ENCODE data around the gene ABHD11. TPM values are rescaled to one million over a fixed set of nuclear protein-coding genes. Genes with fewer than 3 reads are reported as not detected.
"Not testable (repeated sequence)": the region's sequence is repeated elsewhere in the genome, so short reads cannot be mapped to it uniquely, and the experiment has no call there.

Gene ABHD11
- total RNA-seq, 1 donor from 2014 or later, result 23.0 TPM

GRCh38 chr7:73737491-73738219 lies 947 bp downstream of the ABHD11 start:
- intact Hi-C loops (cut with micrococcal nuclease), result loop anchor here (1.0 to 2.0 kb wide), 7 partner anchors 19 to 215 kb away; partner anchors contain the start of genes BAZ1B, BCL7B, BUD23 and DNAJC30
- H3K27me3 Mint-ChIP-seq, result no peaks in the 10 kb centered on the region
- H3K4me1 Mint-ChIP-seq, result peaks cover 11% of the 10 kb centered on the region
- no peak for DNase-seq
- peaks cover 3% of the 10 kb centered on the region for H3K36me3 Mint-ChIP-seq (ENCODE audit: low read depth)
- peak overlapping the region; percentile 96 for H3K27ac Mint-ChIP-seq
- H3K4me3 Mint-ChIP-seq, result peak overlapping the region; percentile 96
- no peaks in the 10 kb centered on the region for H3K9me3 Mint-ChIP-seq

- DNase-seq, result peak; percentile 60
- Mint-ChIP-seq H3K27me3 (no peaks in the 10 kb centered on the region), H3K4me3 (no peak overlapping the region), H3K9me3 (no peaks in the 10 kb centered on the region), H3K27ac (no peak overlapping the region), H3K36me3 (ENCODE audit: low read depth) (peaks cover 3% of the 10 kb centered on the region), H3K4me1 (peaks cover 11% of the 10 kb centered on the region)
- intact Hi-C loops (cut with micrococcal nuclease), result no loop called here
These were observed 1.7 kb downstream of the ABHD11 start for GRCh38 chr7:73736885-73737284.

- no peaks in the 10 kb centered on the region for H3K9me3 Mint-ChIP-seq
- peaks cover 11% of the 10 kb centered on the region for H3K4me1 Mint-ChIP-seq
- H3K27ac Mint-ChIP-seq, result no peak overlapping the region
- no peak for DNase-seq
- H3K4me3 Mint-ChIP-seq, result no peak overlapping the region
- H3K36me3 Mint-ChIP-seq (ENCODE audit: low read depth), result peaks cover 3% of the 10 kb centered on the region
- intact Hi-C loops (cut with micrococcal nuclease), result loop anchor here (2.0 kb wide), 1 partner anchor 129 kb away; no protein-coding TSS in a partner anchor
- H3K27me3 Mint-ChIP-seq, result peaks cover under 1% of the 10 kb centered on the region
These were observed 3.1 kb downstream of the ABHD11 start for GRCh38 chr7:73735528-73735905.

- intact Hi-C loops (cut with micrococcal nuclease), result loop anchor here (1.0 to 5.0 kb wide), 3 partner anchors 120 to 303 kb away; partner anchors contain the start of gene FZD9
- peaks cover 3% of the 10 kb centered on the region for H3K27me3 Mint-ChIP-seq
- no peak overlapping the region for H3K27ac Mint-ChIP-seq
- H3K36me3 Mint-ChIP-seq (ENCODE audit: low read depth), result peaks cover 3% of the 10 kb centered on the region
- H3K9me3 Mint-ChIP-seq, result no peaks in the 10 kb centered on the region
- no peak overlapping the region for H3K4me3 Mint-ChIP-seq
- H3K4me1 Mint-ChIP-seq, result peaks cover 11% of the 10 kb centered on the region
- peak; percentile 95 for DNase-seq
These were observed 3.7 kb downstream of the ABHD11 start for GRCh38 chr7:73734619-73735527.

GRCh38 chr7:73732397-73732796 lies 6.2 kb downstream of the ABHD11 start:
- no peak for DNase-seq
- intact Hi-C loops (cut with micrococcal nuclease), result loop anchor here (5.0 kb wide), 1 partner anchor 300 kb away; the partner anchor contains the start of gene FZD9
- no peaks in the 10 kb centered on the region for H3K9me3 Mint-ChIP-seq
- peaks cover 3% of the 10 kb centered on the region for H3K36me3 Mint-ChIP-seq (ENCODE audit: low read depth)
- H3K27ac Mint-ChIP-seq, result no peak overlapping the region
- H3K27me3 Mint-ChIP-seq, result peaks cover 11% of the 10 kb centered on the region
- no peak overlapping the region for H3K4me3 Mint-ChIP-seq
- H3K4me1 Mint-ChIP-seq, result peaks cover 5% of the 10 kb centered on the region

GRCh38 chr7:73730485-73730884 lies 8.1 kb downstream of the ABHD11 start:
- Mint-ChIP-seq H3K4me1 (peaks cover 4% of the 10 kb centered on the region), H3K36me3 (ENCODE audit: low read depth) (no peaks in the 10 kb centered on the region), H3K27me3 (peaks cover 11% of the 10 kb centered on the region), H3K27ac (no peak overlapping the region), H3K4me3 (no peak overlapping the region), H3K9me3 (no peaks in the 10 kb centered on the region)
- no peak for DNase-seq
- intact Hi-C loops (cut with micrococcal nuclease), result loop anchor here (5.0 kb wide), 1 partner anchor 298 kb away; the partner anchor contains the start of gene FZD9

GRCh38 chr7:73728551-73728950 lies 10.1 kb downstream of the ABHD11 start:
- intact Hi-C loops (cut with micrococcal nuclease), result no loop called here

GRCh38 chr7:73727952-73728351 lies 10.7 kb downstream of the ABHD11 start:
- intact Hi-C loops (cut with micrococcal nuclease), result no loop called here
- no peak overlapping the region for H3K4me3 Mint-ChIP-seq
- H3K27ac Mint-ChIP-seq, result no peak overlapping the region
- peaks cover 14% of the 10 kb centered on the region for H3K27me3 Mint-ChIP-seq
- H3K4me1 Mint-ChIP-seq, result peaks cover 3% of the 10 kb centered on the region
- H3K9me3 Mint-ChIP-seq, result no peaks in the 10 kb centered on the region
- no peaks in the 10 kb centered on the region for H3K36me3 Mint-ChIP-seq (ENCODE audit: low read depth)
- no peak for DNase-seq

More at GRCh38 chr7:73728551-73728950, 10.1 kb downstream of the ABHD11 start:
- Mint-ChIP-seq H3K4me1 (peaks cover 3% of the 10 kb centered on the region), H3K27me3 (peaks cover 14% of the 10 kb centered on the region), H3K4me3 (no peak overlapping the region), H3K27ac (no peak overlapping the region), H3K36me3 (ENCODE audit: low read depth) (no peaks in the 10 kb centered on the region), H3K9me3 (no peaks in the 10 kb centered on the region)
- no peak for DNase-seq

- H3K36me3 Mint-ChIP-seq (ENCODE audit: low read depth), result no peaks in the 10 kb centered on the region
- intact Hi-C loops (cut with micrococcal nuclease), result no loop called here
These were observed 12.5 kb downstream of the ABHD11 start for GRCh38 chr7:73726083-73726466.

GRCh38 chr7:73723813-73724212 lies 14.8 kb downstream of the ABHD11 start:
- Mint-ChIP-seq H3K4me1 (peaks cover 9% of the 10 kb centered on the region), H3K9me3 (no peaks in the 10 kb centered on the region), H3K27me3 (peaks cover 29% of the 10 kb centered on the region), H3K36me3 (ENCODE audit: low read depth) (no peaks in the 10 kb centered on the region), H3K27ac (no peak overlapping the region), H3K4me3 (no peak overlapping the region)
- intact Hi-C loops (cut with micrococcal nuclease), result no loop called here
- DNase-seq, result no peak

More at GRCh38 chr7:73726083-73726466, 12.5 kb downstream of the ABHD11 start:
- Mint-ChIP-seq H3K9me3 (no peaks in the 10 kb centered on the region), H3K4me3 (no peak overlapping the region), H3K27ac (no peak overlapping the region), H3K4me1 (peaks cover 3% of the 10 kb centered on the region), H3K27me3 (peaks cover 25% of the 10 kb centered on the region)
- DNase-seq, result no peak

- Mint-ChIP-seq H3K4me1 (peaks cover 16% of the 10 kb centered on the region), H3K27ac (no peak overlapping the region), H3K9me3 (no peaks in the 10 kb centered on the region), H3K36me3 (ENCODE audit: low read depth) (no peaks in the 10 kb centered on the region), H3K4me3 (no peak overlapping the region), H3K27me3 (peaks cover 22% of the 10 kb centered on the region)
- DNase-seq, result no peak
- intact Hi-C loops (cut with micrococcal nuclease), result no loop called here
These were observed 15.8 kb downstream of the ABHD11 start for GRCh38 chr7:73722785-73723184.

- H3K9me3 Mint-ChIP-seq; H3K36me3 Mint-ChIP-seq (ENCODE audit: low read depth); intact Hi-C loops (cut with micrococcal nuclease); H3K4me3 Mint-ChIP-seq; DNase-seq; H3K27ac Mint-ChIP-seq: not testable (repeated sequence)
- H3K4me1 Mint-ChIP-seq, result peaks cover 20% of the 10 kb centered on the region
- H3K27me3 Mint-ChIP-seq, result peaks cover 22% of the 10 kb centered on the region
These were observed 16.4 kb downstream of the ABHD11 start for GRCh38 chr7:73722182-73722581.

- intact Hi-C loops (cut with micrococcal nuclease), result no loop called here
- Mint-ChIP-seq H3K9me3 (no peaks in the 10 kb centered on the region), H3K4me3 (peak overlapping the region; percentile 16), H3K27me3 (peaks cover 22% of the 10 kb centered on the region), H3K27ac (peak overlapping the region; percentile 29), H3K36me3 (ENCODE audit: low read depth) (no peaks in the 10 kb centered on the region), H3K4me1 (peaks cover 25% of the 10 kb centered on the region)
- no peak for DNase-seq
These were observed 17.2 kb downstream of the ABHD11 start for GRCh38 chr7:73721377-73721817.

- Mint-ChIP-seq H3K27ac (peak overlapping the region; percentile 29), H3K4me1 (peaks cover 35% of the 10 kb centered on the region), H3K4me3 (peak overlapping the region; percentile 82), H3K27me3 (peaks cover 22% of the 10 kb centered on the region)
- intact Hi-C loops (cut with micrococcal nuclease); H3K9me3 Mint-ChIP-seq; H3K36me3 Mint-ChIP-seq (ENCODE audit: low read depth): not testable (repeated sequence)
- DNase-seq, result peak; percentile 53
These were observed 18.2 kb downstream of the ABHD11 start for GRCh38 chr7:73720443-73720842.

All from activated CD4-positive, alpha-beta T cell treated with anti-CD3 and anti-CD28 coated beads, Interleukin-2, amount 10 ng/mL, durations not matched to agents 24 days and 14 days (primary cell).